SK-MEL-5 (cell line): ENCODE results near the gene AACS. TPM values are rescaled to one million over a fixed set of nuclear protein-coding genes. Genes with fewer than 3 reads are reported as not detected.
A peak's percentile ranks its signal among the peaks of the same experiment; 100 is the strongest.
"Not testable (repeated sequence)": the region's sequence is repeated elsewhere in the genome, so short reads cannot be mapped to it uniquely, and the experiment has no call there.

Experiments
- DNase-seq: peaks from one replicate; pipeline ENCODE4 v3.0.0-alpha.2; 2016; ENCODE audit warnings: low read depth, low spot score
- in situ Hi-C: cut with HindIII; loops from 2 replicates; pipeline ENCODE4 v1.10.0; 2016; ENCODE audit warnings: low sequenced_read_pairs, high pct_unique_total_duplicates, low pct_unique_long_range_greater_than_20kb
- total RNA-seq: library from RNA; depleted of rRNA; stranded (reverse); fragments of >200 nt; shearing (Covaris generic); gene quantifications from 2 replicates; pipeline ENCODE4 v1.2.3, GENCODE V29; 2014

AACS gene
- total RNA-seq, 1 experiment from 2014 or later, result 13.0 TPM

DNA sequence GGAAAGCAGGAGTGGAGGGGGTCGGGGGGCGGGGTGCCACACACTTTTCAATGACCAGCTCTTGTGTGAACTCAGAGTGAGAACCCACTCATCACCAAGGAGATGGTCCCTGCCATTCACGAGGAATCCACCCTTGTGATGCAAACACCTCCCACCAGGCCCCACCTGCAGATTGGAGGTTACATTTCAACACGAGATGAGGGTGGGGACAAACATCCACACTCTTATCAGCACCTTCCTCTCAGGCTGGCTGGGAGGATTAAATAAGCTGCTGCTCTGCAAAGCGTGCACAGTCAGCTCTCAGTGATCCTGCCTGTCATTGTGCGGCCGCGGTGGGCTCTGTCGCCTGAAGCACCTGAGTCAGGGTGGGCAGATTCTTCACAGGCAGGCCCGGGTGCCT lies 39.7 kb downstream of the AACS start:
- in situ Hi-C loops, result no loop called here
- DNase-seq, result no peak

DNA sequence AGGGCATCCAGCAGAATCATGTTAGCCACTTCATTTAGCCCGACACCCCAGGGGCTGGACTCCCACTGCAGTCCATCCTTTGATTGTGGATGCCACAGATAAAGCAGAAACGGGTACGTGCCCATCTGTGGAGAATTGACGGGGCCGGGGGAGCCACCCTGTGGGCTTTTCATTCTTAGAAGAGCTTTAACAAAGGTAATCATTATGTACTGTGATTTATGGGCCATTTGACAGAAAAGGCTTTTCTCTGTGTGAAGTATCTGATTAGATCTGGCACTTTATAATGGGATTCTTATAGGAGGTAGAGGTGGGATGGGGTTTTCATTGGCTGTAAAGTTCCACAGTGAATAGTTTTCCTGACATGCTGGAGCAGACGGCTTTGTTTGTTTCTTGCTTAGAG lies 40.4 kb downstream of the AACS start:
- in situ Hi-C loops, result no loop called here
- DNase-seq, result no peak

DNA sequence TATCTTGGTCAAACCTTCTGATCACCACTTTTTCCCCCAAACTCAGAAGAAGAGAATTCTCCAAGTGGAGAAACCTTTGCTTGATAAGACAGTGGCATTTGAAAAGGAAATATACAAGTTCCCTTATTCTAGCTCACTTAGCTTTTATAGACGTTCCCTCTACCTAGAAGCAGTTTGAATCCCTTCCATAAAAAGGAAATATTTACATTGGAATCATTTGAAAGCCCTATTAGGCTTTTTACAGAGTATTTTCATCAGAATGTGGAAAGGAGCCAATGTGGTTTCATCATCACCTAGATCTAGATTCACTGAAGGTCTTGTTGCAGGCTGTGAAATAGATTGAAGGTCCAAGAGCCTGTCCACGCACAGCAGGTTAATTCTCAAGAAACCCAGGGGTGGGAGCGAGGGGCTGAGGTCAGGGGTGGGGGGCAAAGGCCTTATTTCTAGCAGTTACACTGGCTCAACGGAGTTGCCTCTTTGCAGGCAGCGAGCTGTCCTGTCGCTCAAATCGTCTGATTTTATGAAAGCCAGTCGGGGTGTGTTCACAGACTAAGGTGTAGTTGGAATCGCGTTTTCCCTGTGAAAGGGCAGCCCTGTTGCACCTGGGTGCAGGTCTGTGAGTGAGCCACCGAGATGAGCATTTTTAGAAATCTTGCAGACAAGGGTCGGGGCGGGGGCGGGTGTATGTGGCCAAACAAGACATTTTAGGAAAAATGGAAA lies 45.6 kb downstream of the AACS start:
- DNase-seq, result no peak
- in situ Hi-C loops, result no loop called here

- DNase-seq, result no peak
- in situ Hi-C loops, result no loop called here
These were observed 46.2 kb downstream of the AACS start for GRCh38 chr12:125111403-125111802.

DNA sequence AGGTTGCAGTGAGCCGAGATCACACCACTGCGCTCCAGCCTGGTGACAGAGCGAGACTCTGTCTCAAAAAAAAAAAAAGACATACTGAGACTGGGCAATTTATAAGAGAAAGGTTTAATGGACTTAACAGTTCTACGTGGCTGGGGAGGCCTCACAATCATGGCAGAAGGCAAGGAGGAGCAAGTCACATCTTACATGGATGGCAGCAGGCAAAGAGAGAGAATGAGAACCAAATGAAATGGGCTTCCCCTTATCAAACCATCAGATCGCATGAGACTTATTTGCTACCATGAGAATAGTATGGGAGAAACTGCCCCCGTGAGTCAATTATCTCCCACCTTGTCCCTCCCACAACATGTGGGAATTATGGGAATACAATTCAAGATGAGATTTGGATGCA lies 47.4 kb downstream of the AACS start:
- DNase-seq, in situ Hi-C loops: not testable (repeated sequence)

DNA sequence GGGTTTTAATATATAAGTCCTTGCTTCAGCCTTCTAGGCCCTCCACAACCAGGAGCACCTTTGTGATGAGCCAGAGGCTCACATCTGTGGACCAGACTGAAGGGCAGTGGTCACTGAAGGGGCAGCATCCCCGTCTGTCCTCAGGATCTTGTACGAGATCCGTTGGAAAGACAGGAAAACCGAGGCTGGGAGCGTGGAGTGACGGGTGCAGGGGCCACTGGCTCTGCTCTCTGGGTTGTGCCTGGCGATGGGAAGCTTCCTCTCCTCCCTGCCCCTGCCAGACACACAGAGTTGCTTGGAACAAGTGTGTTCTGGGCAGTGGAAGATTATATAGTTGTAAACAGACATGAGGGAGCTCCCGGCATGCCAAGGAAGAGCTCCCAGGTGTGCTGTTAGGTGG lies 48.0 kb downstream of the AACS start:
- no peak for DNase-seq
- in situ Hi-C loops, result no loop called here

GRCh38 chr12:125113789-125114188 lies 48.6 kb downstream of the AACS start:
- in situ Hi-C loops, result no loop called here
- no peak for DNase-seq

DNA sequence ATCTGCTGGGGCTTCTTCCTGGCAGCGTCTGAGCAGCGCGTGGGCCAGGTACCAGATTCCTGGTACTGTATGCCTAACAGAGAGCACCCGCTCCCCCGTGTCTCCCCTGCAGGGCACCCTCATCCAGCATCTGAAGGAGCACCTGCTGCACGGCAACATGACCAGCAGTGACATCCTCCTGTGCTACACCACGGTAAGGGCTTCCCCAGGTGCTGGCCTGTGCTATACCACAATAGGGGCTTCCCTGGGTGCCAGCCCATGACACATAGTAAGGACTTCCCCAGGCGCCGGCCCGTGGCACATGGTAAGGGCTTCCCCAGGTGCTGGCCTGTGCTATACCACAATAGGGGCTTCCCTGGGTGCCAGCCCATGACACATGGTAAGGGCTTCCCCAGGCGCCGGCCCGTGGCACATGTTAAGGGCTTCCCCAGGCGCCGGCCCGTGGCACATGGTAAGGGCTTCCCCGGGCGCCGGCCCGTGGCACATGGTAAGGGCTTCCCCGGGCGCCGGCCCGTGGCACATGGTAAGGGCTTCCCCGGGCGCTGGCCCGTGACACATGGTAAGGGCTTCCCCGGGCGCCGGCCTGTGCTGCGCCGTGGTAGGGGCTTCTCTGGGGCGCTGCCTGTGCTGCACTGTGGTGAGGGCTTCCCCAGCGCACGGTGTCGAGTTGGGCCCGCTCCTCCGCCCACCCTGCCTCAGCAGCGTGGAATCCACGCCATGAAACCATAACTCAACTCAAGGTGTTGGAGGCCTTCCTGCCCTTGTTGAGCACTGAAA lies 49.3 kb downstream of the AACS start:
- DNase-seq, result no peak
- in situ Hi-C loops, result no loop called here

DNA sequence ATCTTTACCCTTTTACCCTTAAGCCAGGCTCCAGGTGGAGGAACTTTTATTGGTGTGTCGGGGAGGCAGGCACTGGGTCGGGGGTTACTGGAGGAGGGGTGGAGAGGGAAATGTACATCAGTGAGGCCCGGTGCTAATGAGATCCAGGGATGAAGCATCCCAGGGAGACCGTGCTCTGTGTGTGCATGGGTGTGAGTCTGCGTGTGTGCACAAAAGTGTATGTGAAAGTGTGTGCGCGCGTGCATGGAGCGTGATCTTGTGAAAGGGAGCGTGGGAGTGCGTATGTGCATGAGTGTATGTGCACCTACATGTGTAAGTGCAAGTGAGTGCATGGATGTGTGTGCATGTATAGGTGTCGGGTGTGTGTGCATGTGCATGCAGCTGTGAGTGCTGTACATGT lies 55.3 kb downstream of the AACS start:
- no peak for DNase-seq

GRCh38 chr12:125121106-125121505 lies 55.9 kb downstream of the AACS start:
- no peak for DNase-seq
- in situ Hi-C loops, result no loop called here

More for the DNA sequence above, 55.3 kb downstream of the AACS start:
- in situ Hi-C loops, result no loop called here

DNA sequence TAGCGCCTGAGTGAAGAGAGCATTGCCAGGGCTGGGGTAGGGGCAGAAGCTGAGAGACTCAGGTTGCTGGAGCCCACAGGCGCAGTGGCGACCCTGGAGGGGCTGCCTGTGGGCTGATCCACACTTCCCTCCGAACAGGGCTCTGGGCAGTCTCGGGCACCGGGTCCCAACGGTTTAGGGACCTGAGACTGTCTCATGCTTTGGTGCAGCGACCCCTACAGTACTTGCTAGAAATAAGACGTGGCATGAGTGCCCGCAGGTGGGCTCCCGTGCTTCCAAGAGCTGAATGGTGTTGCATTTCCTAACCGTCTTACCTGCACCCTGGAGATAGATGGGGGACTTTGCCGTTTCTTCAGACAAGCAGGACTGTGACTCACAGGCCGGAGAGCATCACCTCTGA lies 57.4 kb downstream of the AACS start:
- DNase-seq, result peak; percentile 11
- in situ Hi-C loops, result no loop called here

DNA sequence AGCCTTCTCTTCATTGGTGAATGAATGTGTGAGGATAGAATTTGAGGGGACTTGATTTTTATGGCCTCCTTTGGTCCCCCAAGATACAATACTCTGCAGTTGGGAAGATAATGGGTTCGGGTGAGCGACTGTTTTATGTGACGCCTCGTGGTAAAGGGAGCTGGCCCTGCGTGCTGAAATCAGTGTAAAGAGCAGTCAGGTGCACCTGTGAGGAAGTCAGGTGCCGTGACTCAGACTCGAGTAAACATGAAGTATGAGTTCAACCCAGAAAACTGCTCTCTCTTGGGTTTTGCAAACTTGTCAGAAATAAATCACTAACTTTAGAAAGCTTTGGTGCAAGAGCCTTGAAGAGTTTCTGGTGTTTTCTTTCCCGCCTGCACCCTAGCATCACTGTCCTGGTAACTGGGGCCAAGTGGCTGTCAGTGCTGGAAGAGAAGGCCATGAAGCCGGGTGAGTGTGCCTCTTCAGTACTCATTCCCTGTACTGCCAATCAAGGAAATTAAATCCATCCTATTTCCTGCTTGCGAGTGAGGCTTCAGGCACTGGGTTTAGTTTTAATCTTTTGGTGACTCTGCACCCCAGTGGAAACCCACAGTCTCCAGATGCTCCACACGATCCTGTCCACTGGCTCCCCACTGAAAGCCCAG lies 59.2 kb downstream of the AACS start:
- in situ Hi-C loops, result no loop called here

GRCh38 chr12:125125271-125125670 lies 60.0 kb downstream of the AACS start:
- DNase-seq, result no peak
- in situ Hi-C loops, result no loop called here

More for the DNA sequence above, 59.2 kb downstream of the AACS start:
- no peak for DNase-seq

GRCh38 chr12:125128439-125129178 lies 63.4 kb downstream of the AACS start:
- no peak for DNase-seq
- in situ Hi-C loops, result no loop called here

- no peak for DNase-seq
- in situ Hi-C loops, result no loop called here
These were observed 63.9 kb downstream of the AACS start for GRCh38 chr12:125129179-125129571.

DNA sequence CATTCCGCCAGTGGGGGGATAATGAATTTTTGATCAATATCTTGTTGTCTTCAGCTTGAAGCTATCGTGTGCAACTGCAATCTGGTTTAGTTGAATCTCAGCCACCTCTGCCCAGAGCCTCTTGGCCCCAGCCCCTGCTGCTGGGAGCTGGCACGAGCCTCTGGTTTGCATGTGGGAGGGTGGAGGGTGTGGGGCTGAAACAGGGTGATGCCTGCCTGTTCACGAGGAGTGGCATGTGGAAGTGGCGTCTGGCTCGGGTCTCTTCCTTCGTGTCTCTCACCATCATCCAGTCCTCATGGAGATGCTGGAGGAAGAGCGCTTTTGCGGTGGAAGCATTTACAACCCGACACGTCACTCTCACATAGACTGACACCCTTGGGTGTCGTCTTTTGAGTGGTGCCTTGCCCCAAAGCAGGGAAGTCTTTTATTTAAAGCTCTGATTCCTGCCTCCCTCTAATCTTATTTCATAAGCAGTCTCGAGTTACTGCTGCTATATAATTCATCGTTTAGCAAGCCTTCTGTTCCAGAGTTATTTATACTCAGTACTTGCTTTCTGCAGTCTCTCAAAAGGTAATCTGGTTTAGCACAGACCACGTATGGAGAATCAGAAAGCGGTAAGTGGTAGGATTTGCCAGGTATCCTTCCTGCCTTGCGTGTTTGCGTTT lies 64.5 kb downstream of the AACS start:
- no peak for DNase-seq
- in situ Hi-C loops, result no loop called here

GRCh38 chr12:125131958-125132357 lies 66.7 kb downstream of the AACS start:
- DNase-seq, result no peak
- in situ Hi-C loops, result no loop called here
